PFSK-1 (cell line): ENCODE results near the gene HRC.

ENCODE experiments used
- FOXP2 ChIP-seq: optimal IDR thresholded peaks from 2 replicates; pipeline ENCODE3; 2011; ENCODE audit warnings: borderline replicate concordance, control low read depth, inconsistent platforms; ENCODE audit not compliant: insufficient read depth; ENCODE audit errors: extremely low read length, extremely low read depth
- POLR2AphosphoS5 ChIP-seq: IDR thresholded peaks from 2 replicates; pipeline ENCODE4 v1.6.1; 2012; ENCODE audit warnings: low read depth, mild to moderate bottlenecking, control low read depth, low read length, moderate library complexity
- SIN3A ChIP-seq: IDR thresholded peaks from 2 replicates; pipeline ENCODE4 v1.6.1; 2012; ENCODE audit warnings: mild to moderate bottlenecking, low read length, moderate library complexity, borderline replicate concordance; ENCODE audit not compliant: insufficient read depth
- TAF1 ChIP-seq: IDR thresholded peaks from 2 replicates; pipeline ENCODE4 v1.6.1; 2012; ENCODE audit warnings: low read length, control low read depth, borderline replicate concordance; ENCODE audit not compliant: insufficient read depth
- TF ChIP-seq, protein P1 (sequence below), 2 experiments: IDR thresholded peaks; 2 replicates each; pipeline versions ENCODE4 v1.6.1 to v1.8.0; 2011 to 2012; ENCODE audit warnings: low read depth in 2 of 2, low read length in 2 of 2, control low read depth in 1 of 2, inconsistent platforms in 1 of 2, mild to moderate bottlenecking in 1 of 2, moderate library complexity in 1 of 2; ENCODE audit not compliant: insufficient read depth in 1 of 2

Gene HRC

DNA sequence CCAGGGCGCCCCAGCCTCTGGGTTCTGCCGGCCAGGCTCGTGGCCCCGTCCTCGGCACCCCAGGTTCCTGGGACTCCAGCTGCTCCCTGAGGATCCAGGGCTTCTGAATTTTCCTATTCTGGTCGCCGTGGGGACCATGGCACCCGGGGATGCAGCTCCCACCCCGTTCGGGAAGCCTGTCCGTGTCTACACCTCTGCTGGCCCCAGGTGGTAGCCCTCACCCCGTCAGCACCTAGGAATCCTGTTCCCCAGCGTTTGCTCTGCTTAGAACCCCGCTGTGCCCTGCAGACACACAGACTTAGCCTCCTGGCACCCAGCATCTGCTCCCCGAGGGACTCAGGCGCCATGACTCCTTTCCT lies 34.9 kb downstream of the HRC start:
- TF ChIP-seq, protein P1, sequence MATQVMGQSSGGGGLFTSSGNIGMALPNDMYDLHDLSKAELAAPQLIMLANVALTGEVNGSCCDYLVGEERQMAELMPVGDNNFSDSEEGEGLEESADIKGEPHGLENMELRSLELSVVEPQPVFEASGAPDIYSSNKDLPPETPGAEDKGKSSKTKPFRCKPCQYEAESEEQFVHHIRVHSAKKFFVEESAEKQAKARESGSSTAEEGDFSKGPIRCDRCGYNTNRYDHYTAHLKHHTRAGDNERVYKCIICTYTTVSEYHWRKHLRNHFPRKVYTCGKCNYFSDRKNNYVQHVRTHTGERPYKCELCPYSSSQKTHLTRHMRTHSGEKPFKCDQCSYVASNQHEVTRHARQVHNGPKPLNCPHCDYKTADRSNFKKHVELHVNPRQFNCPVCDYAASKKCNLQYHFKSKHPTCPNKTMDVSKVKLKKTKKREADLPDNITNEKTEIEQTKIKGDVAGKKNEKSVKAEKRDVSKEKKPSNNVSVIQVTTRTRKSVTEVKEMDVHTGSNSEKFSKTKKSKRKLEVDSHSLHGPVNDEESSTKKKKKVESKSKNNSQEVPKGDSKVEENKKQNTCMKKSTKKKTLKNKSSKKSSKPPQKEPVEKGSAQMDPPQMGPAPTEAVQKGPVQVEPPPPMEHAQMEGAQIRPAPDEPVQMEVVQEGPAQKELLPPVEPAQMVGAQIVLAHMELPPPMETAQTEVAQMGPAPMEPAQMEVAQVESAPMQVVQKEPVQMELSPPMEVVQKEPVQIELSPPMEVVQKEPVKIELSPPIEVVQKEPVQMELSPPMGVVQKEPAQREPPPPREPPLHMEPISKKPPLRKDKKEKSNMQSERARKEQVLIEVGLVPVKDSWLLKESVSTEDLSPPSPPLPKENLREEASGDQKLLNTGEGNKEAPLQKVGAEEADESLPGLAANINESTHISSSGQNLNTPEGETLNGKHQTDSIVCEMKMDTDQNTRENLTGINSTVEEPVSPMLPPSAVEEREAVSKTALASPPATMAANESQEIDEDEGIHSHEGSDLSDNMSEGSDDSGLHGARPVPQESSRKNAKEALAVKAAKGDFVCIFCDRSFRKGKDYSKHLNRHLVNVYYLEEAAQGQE (IDR thresholded peaks at IDR 0.05; ENCODE audit: insufficient read depth in 1 of 2, low read depth in 2 of 2, low read length in 2 of 2) = no peak
- no peak for TF ChIP-seq TAF1
- TF ChIP-seq FOXP2 = no peak
- TF ChIP-seq SIN3A = no peak
- no peak for TF ChIP-seq POLR2AphosphoS5

DNA sequence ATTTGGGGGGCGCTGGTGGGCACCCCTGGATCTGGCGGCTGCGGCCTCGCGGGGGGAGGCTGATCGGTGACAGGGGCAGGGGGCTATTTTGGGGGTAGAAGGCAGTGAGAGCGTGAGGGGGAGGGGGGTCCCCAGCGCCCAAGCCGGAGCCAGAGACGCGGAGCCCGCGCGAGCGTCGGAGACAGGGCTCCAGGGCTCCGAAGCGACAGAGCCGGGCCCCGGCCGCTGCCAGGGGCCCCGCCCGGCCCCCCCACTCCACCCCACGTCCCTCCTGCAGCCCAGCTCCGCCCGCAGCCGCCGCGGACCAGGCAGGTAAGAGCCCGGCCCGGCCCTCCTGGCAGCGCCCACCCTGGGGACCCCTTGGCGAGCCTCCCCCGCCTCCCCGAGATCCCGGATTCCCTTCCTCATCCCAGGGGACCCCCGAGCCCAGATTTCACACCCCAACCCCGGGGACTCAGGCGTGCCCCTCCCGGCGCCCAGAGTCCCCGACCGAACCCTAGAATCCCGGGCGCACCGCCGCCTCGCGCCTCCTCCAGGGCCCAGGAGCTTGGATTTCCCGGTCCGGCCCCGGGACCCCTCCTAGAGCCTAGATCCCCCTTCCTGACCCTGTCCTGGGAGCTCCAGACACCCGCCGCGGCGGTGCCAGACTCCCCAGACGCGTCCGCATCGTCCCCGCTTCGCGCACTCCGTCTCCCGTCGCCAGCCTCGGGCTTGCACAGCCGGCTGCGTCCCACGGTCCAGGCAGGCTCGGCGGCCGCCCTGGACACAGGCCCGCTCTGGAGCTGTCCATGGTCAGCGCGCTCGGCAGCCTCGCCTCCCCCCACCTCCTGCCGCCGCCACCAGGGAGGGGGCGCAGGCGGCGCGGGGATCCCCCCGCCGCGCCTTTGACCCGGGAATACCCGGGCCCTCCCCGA lies 35.5 kb downstream of the HRC start, which contains the start of gene PPFIA3:
TSS of gene PPFIA3 (plus strand) at position 134 of the 914 bp plus-strand sequence. CDS start 8,330 bp downstream, outside the sequence.
- no peak for TF ChIP-seq POLR2AphosphoS5
- peak; percentile 67 for TF ChIP-seq FOXP2
- peak; percentile 97; the same call in 1 of the 2 replicates for TF ChIP-seq SIN3A
- TF ChIP-seq, protein P1 (IDR thresholded peaks at IDR 0.05; ENCODE audit: insufficient read depth in 1 of 2, low read depth in 2 of 2, low read length in 2 of 2) = peak; percentile 96 to 98

DNA sequence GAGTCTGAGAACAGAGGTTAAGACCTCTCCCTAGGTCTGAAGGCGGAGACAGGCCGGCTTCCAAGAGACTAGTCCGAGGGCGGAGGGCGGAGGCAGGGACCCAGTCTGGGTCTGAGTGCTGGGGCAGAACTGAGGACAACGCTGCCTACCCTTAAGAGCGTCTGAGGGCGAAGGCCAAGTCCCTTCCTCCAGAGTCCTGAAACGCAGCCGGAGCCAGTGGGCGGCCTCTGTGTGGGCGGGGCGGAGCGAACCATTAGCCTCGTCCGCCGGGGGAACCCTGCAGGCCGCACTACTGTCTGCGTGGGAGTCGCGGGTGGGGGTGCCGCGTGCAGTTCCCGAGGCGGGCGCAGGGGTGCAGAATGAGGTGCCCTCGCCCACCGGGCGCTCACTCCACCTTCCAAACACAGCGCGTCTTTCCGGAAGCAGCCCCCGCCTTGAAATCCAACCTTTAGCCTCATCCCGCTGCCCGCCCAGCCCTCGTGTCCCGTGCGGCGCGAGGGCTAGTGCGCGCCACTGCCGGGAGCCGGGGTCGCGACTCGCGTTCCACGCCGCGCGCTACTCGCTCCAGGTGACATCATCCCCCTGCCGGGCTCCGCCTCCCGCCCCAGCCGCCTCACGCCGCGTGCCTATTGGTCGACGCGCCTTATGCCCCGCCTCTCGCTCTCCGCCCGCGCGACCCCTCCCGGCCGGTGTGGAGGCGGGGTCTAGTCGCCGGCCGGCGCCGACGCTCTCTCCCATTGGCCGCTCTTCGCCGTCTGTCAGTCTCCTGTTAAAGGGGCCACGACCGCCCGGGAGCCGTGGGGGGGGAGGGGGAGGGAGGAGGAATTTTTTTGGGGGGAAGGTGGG lies 36.4 kb downstream of the HRC start, which contains the start of gene C19orf73:
TSS of gene C19orf73 (minus strand) at position 579 of the 846 bp plus-strand sequence. CDS start at position 458, 121 bp downstream.
- TF ChIP-seq TAF1 (no peak; the same call in 1 of the 2 replicates), POLR2AphosphoS5 (peak; percentile 60; the same call in 1 of the 2 replicates), SIN3A (no peak), FOXP2 (no peak)
- TF ChIP-seq, protein P1 (IDR thresholded peaks at IDR 0.05; ENCODE audit: insufficient read depth in 1 of 2, low read depth in 2 of 2, low read length in 2 of 2) = peak; percentile 23 to 51; a peak in 1 of 4 replicates

DNA sequence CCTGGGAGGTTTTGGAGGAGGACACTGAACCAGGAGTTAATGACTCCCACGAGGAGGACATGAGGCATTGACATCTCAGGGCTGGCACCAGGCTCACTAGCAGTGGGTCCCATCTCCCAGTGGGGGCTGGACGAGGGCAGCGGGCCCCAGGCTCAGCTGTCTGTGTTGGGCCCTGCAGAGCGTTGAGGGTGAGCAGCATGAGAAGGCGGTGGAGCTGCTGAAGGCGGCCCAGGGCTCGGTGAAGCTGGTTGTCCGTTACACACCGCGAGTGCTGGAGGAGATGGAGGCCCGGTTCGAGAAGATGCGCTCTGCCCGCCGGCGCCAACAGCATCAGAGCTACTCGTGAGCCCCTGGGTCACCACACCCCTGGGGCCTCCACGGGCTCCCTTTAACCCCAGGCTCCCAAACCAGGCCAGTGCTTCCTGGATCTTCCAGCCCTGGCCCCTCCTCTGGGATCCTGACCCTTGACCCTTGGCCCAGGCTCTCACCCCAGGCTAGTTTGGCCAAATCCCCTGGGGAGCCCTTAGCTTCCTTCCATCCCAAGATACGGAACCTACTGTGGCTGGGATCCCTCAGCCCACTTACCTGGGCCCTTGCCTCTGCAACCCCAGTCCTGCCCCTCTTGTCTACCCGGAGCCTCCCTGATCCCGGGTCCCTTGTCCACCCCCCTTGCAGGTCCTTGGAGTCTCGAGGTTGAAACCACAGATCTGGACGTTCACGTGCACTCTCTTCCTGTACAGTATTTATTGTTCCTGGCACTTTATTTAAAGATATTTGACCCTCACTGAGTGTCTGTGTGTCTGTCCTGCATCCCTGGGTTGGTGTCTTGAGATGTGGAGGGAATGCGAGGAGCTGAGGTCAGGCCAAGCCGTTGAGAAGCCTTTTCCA lies 37.3 kb downstream of the HRC start:
- TF ChIP-seq TAF1 (no peak), FOXP2 (no peak), SIN3A (no peak), POLR2AphosphoS5 (no peak)
- TF ChIP-seq, protein P1 (IDR thresholded peaks at IDR 0.05; ENCODE audit: insufficient read depth in 1 of 2, low read depth in 2 of 2, low read length in 2 of 2) = no peak
